ENCODE data around the gene TYRO3.
A peak's percentile ranks its signal among the peaks of the same experiment; 100 is the strongest.
"Not testable (repeated sequence)": the region's sequence is repeated elsewhere in the genome, so short reads cannot be mapped to it uniquely, and the experiment has no call there.

The TYRO3 gene

GRCh38 chr15:41554343-41554742 lies 4.7 kb upstream of the TYRO3 start:
- DNase-seq (ENCODE audit: low read depth) = no peak

- DNase-seq (ENCODE audit: low read depth) = no peak
These were observed 4.1 kb upstream of the TYRO3 start for GRCh38 chr15:41554915-41555314.

GRCh38 chr15:41556677-41557076 lies 2.3 kb upstream of the TYRO3 start:
- no peak for DNase-seq (ENCODE audit: low read depth)

GRCh38 chr15:41557673-41558399 lies 1.2 kb upstream of the TYRO3 start:
- DNase-seq (ENCODE audit: low read depth) = peak; percentile 58

GRCh38 chr15:41559239-41559782 lies 299 bp downstream of the TYRO3 start:
- DNase-seq (ENCODE audit: low read depth) = no peak

DNA sequence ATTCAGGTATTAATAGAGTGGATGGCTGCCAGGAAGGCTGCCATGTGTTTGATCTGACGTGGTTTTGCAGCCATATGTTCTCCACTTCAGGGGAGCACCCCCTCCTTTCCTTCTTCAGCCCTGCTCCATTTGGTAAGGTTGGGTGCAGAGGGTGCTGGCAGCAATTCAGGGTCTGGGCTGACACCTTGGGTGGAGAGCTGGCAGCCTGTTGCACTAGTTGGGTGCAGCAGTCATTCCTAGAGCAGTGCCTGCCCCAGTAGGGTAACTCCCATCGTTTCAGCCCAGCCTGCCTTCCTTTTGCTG lies 1.5 kb downstream of the TYRO3 start:
- no peak for DNase-seq (ENCODE audit: low read depth)

GRCh38 chr15:41561104-41561776 lies 2.2 kb downstream of the TYRO3 start:
- no peak for DNase-seq (ENCODE audit: low read depth)

GRCh38 chr15:41561777-41562145 lies 2.7 kb downstream of the TYRO3 start:
- DNase-seq (ENCODE audit: low read depth) = no peak

GRCh38 chr15:41562244-41562643 lies 3.2 kb downstream of the TYRO3 start:
- DNase-seq (ENCODE audit: low read depth) = no peak

- no peak for DNase-seq (ENCODE audit: low read depth)
These were observed 3.8 kb downstream of the TYRO3 start for GRCh38 chr15:41562784-41563198.

DNA sequence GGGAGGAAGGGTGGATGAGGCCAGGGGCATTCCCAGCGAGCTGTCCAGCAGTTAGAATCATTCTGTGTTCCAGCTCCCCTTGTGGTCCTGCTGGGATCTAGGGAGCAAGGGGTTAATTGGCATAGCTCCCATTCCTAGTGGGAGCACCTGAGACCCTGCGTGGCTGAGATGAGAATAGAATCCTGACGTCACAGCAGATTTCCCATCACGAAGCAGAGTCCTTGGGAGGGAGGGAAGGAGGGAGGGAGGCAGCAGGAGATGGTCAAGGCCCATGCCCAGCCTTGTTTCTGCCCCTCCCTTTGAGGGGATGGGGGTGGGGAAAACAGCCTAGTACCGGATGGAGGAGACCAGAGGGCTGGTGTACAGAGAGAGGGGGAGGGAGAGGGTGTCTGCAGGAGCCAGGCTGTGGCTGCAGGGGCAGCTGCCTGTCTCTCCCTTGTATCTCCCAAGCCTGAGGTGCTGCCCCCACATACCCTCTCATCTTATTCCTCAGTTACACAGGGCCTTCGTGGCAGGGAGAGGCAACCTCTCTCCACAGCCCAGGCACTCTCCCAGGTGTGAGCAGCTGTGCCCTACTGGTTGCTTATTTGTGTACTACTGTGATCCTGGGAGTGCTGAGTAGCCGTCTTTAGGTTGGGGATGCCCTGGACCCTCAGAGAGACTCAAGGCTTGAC lies 5.4 kb downstream of the TYRO3 start:
- DNase-seq (ENCODE audit: low read depth) = no peak

- no peak for DNase-seq (ENCODE audit: low read depth)
These were observed 6.0 kb downstream of the TYRO3 start for GRCh38 chr15:41564960-41565502.

- no peak for DNase-seq (ENCODE audit: low read depth)
These were observed 6.7 kb downstream of the TYRO3 start for GRCh38 chr15:41565702-41566101.

- no peak for DNase-seq (ENCODE audit: low read depth)
These were observed 7.3 kb downstream of the TYRO3 start for GRCh38 chr15:41566121-41566885.

DNA sequence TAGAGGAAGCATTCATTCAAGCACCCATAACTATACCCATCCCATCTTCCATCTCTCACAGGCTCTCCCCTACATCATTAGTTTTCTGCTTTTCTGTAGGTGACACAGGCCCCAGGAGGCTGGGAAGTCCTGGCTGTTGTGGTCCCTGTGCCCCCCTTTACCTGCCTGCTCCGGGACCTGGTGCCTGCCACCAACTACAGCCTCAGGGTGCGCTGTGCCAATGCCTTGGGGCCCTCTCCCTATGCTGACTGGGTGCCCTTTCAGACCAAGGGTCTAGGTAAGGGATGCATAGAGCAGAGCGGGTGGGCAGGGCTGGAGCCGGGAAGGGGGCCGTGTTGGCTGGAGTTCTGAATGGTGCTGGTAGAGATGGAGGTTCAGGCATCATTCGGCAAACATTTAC lies 8.2 kb downstream of the TYRO3 start:
- no peak for DNase-seq (ENCODE audit: low read depth)

GRCh38 chr15:41567862-41568261 lies 8.8 kb downstream of the TYRO3 start:
- DNase-seq (ENCODE audit: low read depth) = no peak

DNA sequence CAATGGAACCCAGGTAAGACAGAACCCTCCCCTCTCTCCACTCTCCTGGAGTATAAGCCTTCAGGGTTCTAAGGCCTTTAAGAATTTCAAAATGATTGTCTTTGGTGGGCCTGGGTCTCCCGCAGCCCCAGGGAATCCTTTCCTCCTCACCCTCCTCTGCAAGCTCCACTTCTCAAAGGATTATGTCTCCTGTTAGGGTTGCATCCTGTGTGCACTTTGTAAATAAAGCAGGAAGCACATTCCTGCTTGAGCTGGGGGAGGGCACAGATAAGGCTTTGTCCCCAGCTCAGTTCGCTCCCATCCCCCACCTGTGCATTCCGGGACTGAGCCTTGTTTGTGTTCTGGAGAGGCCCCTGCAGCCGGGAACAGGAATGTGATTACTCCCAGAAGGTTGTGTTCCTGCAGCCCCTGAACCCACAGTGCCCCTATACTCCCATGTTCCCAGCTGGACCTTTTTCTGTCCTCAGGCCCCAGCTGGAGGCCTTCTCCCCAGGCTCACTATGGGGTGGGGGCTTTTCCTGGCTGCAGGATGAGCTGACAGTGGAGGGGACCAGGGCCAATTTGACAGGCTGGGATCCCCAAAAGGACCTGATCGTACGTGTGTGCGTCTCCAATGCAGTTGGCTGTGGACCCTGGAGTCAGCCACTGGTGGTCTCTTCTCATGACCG lies 9.5 kb downstream of the TYRO3 start:
- DNase-seq (ENCODE audit: low read depth) = no peak

DNA sequence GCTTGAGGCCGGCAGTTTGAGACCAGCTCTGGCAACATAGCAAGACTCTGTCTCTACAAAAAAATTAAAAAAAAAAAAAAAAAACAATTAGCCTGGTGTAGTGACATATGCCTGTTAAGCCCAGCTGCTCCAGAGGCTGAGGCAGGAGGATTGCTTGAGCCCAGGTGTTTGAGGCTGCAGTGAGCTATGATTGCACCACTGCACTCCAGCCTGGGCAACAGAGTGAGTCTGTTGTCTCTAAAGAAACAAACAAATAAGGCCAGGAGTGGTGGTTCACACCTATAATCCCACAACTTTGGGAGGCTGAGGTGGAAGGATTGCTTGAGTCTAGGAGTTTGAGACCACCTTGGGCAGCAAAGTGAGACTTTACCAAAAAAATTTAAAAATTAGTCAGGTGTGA lies 10.2 kb downstream of the TYRO3 start:
- not testable (repeated sequence) for DNase-seq (ENCODE audit: low read depth)

GRCh38 chr15:41570764-41571163 lies 11.8 kb downstream of the TYRO3 start:
- DNase-seq (ENCODE audit: low read depth) = no peak

- DNase-seq (ENCODE audit: low read depth) = no peak
These were observed 12.9 kb downstream of the TYRO3 start for GRCh38 chr15:41571948-41572347.

- no peak for DNase-seq (ENCODE audit: low read depth)
These were observed 13.9 kb downstream of the TYRO3 start for GRCh38 chr15:41572866-41573265.

GRCh38 chr15:41573396-41573795 lies 14.4 kb downstream of the TYRO3 start:
- DNase-seq (ENCODE audit: low read depth) = no peak
